Measurements from ENCODE around the gene ZCCHC18.

DNA sequence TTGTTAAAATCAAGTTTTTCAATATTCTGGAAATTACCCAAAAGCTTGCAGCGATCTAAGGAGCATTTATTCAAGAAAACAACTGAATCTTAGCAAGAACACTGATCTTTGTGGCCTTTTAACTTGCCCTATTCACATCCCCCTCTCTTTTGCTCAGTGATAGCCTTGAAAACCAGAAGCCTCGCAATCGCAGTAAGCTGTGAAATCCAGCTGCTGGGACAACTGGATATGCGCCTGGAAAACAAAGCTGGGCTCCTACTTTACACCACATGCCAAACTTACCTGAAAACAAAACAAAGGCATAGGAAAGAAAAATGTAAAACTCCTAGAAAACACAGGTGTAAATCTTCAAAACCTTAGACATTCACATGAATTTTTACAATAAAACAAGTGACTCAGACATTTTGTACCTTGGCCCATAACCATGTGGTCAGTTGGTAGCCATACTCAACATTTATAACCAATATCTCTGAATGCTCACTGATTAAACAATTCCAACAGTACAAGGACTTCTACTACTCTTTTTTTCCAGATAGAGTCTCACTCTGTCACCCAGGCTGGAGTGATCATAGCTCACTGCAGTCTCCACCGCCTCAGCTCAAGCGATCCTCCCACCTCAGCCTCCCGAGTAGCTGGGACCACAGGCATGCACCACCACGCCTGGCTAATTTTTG, 28.9 kb downstream of the ZCCHC18 start:
- TF ChIP-seq SUZ12 (IDR thresholded peaks at IDR 0.05) = no peak
- TF ChIP-seq, protein P1, sequence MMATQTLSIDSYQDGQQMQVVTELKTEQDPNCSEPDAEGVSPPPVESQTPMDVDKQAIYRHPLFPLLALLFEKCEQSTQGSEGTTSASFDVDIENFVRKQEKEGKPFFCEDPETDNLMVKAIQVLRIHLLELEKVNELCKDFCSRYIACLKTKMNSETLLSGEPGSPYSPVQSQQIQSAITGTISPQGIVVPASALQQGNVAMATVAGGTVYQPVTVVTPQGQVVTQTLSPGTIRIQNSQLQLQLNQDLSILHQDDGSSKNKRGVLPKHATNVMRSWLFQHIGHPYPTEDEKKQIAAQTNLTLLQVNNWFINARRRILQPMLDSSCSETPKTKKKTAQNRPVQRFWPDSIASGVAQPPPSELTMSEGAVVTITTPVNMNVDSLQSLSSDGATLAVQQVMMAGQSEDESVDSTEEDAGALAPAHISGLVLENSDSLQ (IDR thresholded peaks at IDR 0.05) = no peak
- TF ChIP-seq HDGF (IDR thresholded peaks at IDR 0.05; ENCODE audit: borderline replicate concordance) = no peak
- TF ChIP-seq SP1 (IDR thresholded peaks at IDR 0.05) = no peak
- TF ChIP-seq NFRKB (IDR thresholded peaks at IDR 0.05) = no peak
